ENCODE results near the gene LBHD2.

The LBHD2 gene

DNA sequence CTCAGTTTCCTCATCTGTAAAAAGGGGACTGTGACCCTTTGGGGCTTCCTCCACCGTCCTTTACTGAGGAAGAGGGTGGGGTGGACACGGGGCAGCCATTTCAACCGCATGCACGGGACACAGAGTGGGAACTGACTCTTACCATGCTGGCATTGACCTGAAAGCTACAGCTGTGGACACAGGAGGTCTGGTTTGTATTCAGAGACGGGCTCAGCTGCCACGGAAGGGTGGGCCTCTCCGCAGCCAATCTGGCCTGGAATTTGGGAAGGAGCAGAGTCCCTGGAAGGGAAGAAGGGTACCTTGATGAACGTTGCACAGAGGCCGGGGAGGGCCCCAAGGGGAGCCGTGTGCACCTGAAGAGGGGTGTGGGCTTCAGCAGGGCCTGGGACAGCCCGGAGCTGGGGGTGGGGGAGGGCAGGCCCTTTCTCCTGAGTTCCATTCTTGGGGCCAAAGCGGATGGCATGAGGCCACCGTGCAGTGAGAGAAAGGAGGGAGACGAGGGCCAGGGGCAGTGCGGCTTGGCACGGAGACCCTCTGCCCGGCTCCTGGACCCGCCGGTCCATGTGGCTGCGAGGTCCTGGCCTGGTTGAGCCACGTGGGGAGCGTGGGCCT is 53.8 kb downstream of the LBHD2 start:
- FAIRE-seq (no peak), DNase-seq (ENCODE audit: insufficient read length, low spot score) (no peak)
- no peak for TF ChIP-seq POLR2A (IDR thresholded peaks at IDR 0.05; ENCODE audit: low read depth, low read length)

DNA sequence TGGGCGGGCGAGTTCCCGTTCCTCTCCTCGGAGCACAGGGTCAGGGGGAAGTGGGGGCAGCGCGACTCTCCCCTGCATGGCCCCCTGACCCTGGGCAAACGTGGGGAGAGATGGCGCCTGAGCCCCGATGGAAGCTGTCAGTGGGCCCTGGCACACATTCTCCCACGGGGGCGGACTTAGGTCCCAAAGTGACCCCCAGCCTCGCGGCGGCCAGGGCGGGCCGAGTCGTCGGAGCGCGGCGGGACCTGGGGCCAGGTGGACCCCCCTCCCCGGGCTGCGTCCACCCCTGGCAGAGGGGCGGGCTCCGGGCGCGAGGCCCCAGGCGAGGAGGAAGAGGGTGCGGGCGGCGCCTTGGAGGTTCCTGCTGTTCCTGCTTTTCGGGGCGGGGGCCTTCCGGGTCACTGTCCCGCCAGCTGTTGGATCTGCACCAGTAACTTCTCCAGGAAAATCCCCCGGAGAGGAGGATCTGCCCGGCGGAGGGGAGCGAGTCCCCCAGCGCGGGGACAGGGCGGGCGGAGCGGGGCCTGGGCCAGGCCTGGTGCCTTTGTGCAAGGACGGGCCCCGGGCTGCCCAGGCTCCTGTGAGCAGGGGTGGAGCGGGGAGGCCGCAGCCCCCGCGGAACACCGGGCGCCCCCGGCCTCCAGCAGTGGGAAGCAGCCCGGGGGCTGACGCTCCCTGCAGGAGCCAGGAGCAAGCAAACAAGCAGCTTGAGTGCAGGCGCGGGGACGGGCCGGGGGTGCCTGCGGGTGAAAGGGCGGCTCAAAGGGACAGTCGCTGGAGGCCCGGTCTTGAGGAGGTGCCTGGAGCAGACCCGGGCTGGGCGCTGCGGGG is 54.5 kb downstream of the LBHD2 start:
- FAIRE-seq: no peak
- DNase-seq (ENCODE audit: insufficient read length, low spot score): no peak
- no peak for TF ChIP-seq POLR2A (IDR thresholded peaks at IDR 0.05; ENCODE audit: low read depth, low read length)

DNA sequence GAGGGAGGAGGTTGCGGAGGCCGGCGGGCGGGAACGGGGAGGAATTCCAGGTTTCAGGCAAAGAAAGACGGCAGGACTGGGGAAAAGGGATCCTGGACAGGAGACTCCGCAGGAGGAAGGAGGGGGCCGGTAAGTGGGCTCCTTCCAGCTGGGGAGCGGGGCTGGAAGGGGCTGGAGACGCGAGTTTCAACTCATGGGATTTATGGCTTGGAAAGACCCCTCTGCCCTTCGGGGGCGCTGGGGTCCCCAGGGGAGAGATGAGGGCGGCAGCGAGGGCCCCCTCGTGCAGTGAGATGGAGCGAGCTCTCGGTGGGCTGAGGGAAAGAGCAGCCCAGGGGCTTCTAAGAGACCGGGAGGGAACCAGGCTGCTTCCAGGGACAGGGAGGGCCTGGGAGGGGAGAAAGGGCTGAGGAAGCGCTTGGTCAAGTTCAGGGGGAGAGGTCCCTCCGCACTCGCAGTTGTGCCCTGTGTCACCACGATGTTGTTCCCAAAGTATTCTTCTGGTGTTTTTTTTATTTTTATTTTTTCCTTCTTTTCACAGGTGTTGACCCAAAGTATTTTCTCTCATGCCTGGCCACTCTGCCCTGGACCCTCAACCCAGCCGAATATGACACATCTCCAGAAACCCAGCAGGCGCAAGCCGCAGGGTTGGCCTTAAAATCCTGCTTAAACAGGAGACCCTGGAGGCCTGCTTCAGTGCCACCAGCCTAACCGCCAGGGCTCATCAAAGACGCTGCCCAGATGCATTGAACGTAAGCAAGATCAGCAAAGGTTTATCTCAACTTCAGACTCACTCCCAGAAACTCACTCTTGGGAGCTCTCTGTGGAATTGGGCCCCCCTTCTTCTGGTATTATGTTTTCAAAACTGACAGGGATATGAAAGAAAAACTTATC is 55.4 kb downstream of the LBHD2 start:
- DNase-seq (ENCODE audit: insufficient read length, low spot score): no peak
- no peak for TF ChIP-seq POLR2A (IDR thresholded peaks at IDR 0.05; ENCODE audit: low read depth, low read length)
- no peak for FAIRE-seq
